A549 (cell line): ENCODE measurements around the gene GID4. TPM values are rescaled to one million over a fixed set of nuclear protein-coding genes. Genes with fewer than 3 reads are reported as not detected.

Experiments used
- ATAC-seq, 2 experiments: fragments of 200-7000 bp in 1 of 2; fragments of >200 bp in 1 of 2; cut with Nextera tagmentation in 1 of 2; cut with Tn5 transposase in 1 of 2; 3 replicates each; pipeline versions ENCODE4 v1.8.0 to v1.9.1; 2018 to 2020; ENCODE audit warnings: mild to moderate bottlenecking in 1 of 2, moderate library complexity in 1 of 2
- CTCF ChIA-PET: fragments of 300-600 bp; sonication (Branson Sonifier 250); formaldehyde crosslinking; extraction: SDS; loops from one replicate; lab custom pipeline; 2021; ENCODE audit warnings: antibody characterized with exemption, inconsistent platforms; lab: Yijun Ruan, JAX
- POLR2A ChIA-PET: fragments of 350-600 bp; formaldehyde crosslinking; extraction: SDS; loops from one replicate; lab custom pipeline; 2021; ENCODE audit warnings: antibody characterized with exemption, inconsistent platforms; lab: Yijun Ruan, JAX
- DNase-seq, 2 experiments: peaks; one replicate each; pipeline versions ENCODE4 v3.0.0 to v3.0.0-alpha.2; 2011 to 2016; ENCODE audit warnings: low read depth in 1 of 2, low spot score in 1 of 2
- FAIRE-seq: peaks from 2 replicates; lab custom pipeline; 2011; peaks lifted over from hg19 to GRCh38; lab: Jason Lieb, UNC
- H3K27ac ChIP-seq, 2 experiments: fragments of >200 bp; sonication (Bioruptor Twin); formaldehyde crosslinking; 3 replicates each; pipeline ENCODE4 v1.5.1; 2016 to 2017
- H3K4me1 ChIP-seq: fragments of >200 bp; sonication (Bioruptor Twin); formaldehyde crosslinking; 3 replicates; pipeline ENCODE4 v1.6.1; 2016
- H3K4me2 ChIP-seq: fragments of >200 bp; sonication (Bioruptor Twin); formaldehyde crosslinking; 3 replicates; pipeline ENCODE4 v1.6.1; 2016
- H3K4me3 ChIP-seq: fragments of >200 bp; sonication (Bioruptor Twin); formaldehyde crosslinking; 3 replicates; pipeline ENCODE4 v1.5.1; 2016
- H3K9me3 ChIP-seq: fragments of >200 bp; sonication (Bioruptor Twin); formaldehyde crosslinking; 3 replicates; pipeline ENCODE4 v1.6.1; 2016
- ATOH8 ChIP-seq: fragments of 250-450 bp; sonication (Bioruptor Pico); IDR thresholded peaks from 2 replicates; pipeline ENCODE4 v1.5.0; 2020; ENCODE audit warnings: low read depth, mild to moderate bottlenecking, moderate library complexity
- CBX8 ChIP-seq: fragments of 200-600 bp; sonication (generic); IDR thresholded peaks from 2 replicates; pipeline ENCODE4 v1.6.1; 2016
- CEBPB ChIP-seq, 2 experiments: fragments of >200 bp in 1 of 2; sonication (Bioruptor Twin) in 1 of 2; formaldehyde crosslinking in 1 of 2; IDR thresholded peaks; 2 replicates each; pipeline ENCODE4 v1.6.1; 2012 to 2016
- CHD4 ChIP-seq: fragments of 200-600 bp; sonication (generic); IDR thresholded peaks from 2 replicates; pipeline ENCODE4 v1.6.1; 2016; ENCODE audit warnings: antibody characterized with exemption, mild to moderate bottlenecking, borderline replicate concordance
- CTCF ChIP-seq: fragments of >200 bp; sonication (Bioruptor Twin); formaldehyde crosslinking; IDR thresholded peaks from 3 replicates; pipeline ENCODE4 v1.5.1; 2016
- EHF ChIP-seq: fragments of 250-450 bp; sonication (Bioruptor Pico); IDR thresholded peaks from 2 replicates; pipeline ENCODE4 v1.5.0; 2020; ENCODE audit warnings: mild to moderate bottlenecking
- FOSB ChIP-seq: fragments of 250-450 bp; sonication (Bioruptor Pico); IDR thresholded peaks from 2 replicates; pipeline ENCODE4 v1.5.0; 2020; ENCODE audit warnings: mild to moderate bottlenecking, moderate library complexity
- FOXS1 ChIP-seq: fragments of 250-450 bp; sonication (Bioruptor Pico); IDR thresholded peaks from 2 replicates; pipeline ENCODE4 v1.5.0; 2020; ENCODE audit warnings: mild to moderate bottlenecking, moderate library complexity
- JUN ChIP-seq, 2 experiments: fragments of >200 bp; sonication (Bioruptor Twin); formaldehyde crosslinking; IDR thresholded peaks; 2 replicates in 1 of 2; 3 replicates in 1 of 2; pipeline ENCODE4 v1.6.1; 2016 to 2017
- KDM1A ChIP-seq: fragments of 200-600 bp; sonication (generic); IDR thresholded peaks from 2 replicates; pipeline ENCODE4 v1.6.1; 2016; ENCODE audit warnings: low read depth, mild to moderate bottlenecking
- MAFK ChIP-seq: fragments of 450-650 bp; IDR thresholded peaks from 2 replicates; pipeline ENCODE4 v1.6.1; 2014; ENCODE audit not compliant: partially characterized antibody
- MAX ChIP-seq: IDR thresholded peaks from 2 replicates; pipeline ENCODE4 v1.6.1; 2012
- RARB ChIP-seq: fragments of 250-450 bp; sonication (Bioruptor Pico); IDR thresholded peaks from 2 replicates; pipeline ENCODE4 v1.8.0; 2021; ENCODE audit warnings: mild to moderate bottlenecking, moderate library complexity
- RFX5 ChIP-seq: fragments of 450-650 bp; IDR thresholded peaks from 2 replicates; pipeline ENCODE4 v1.7.1; 2014; ENCODE audit warnings: antibody characterized with exemption, mild to moderate bottlenecking, moderate library complexity
- RNF2 ChIP-seq: fragments of 200-600 bp; sonication (generic); IDR thresholded peaks from 2 replicates; pipeline ENCODE4 v1.6.1; 2016; ENCODE audit warnings: low read depth, mild to moderate bottlenecking, antibody characterized with exemption, moderate library complexity, borderline replicate concordance
- SMC3 ChIP-seq: fragments of >200 bp; sonication (Bioruptor Twin); formaldehyde crosslinking; IDR thresholded peaks from 3 replicates; pipeline ENCODE4 v1.6.1; 2018; ENCODE audit warnings: inconsistent platforms
- TFCP2L1 ChIP-seq: fragments of 250-450 bp; sonication (Bioruptor Pico); IDR thresholded peaks from 2 replicates; pipeline ENCODE4 v1.5.0; 2021; ENCODE audit warnings: mild to moderate bottlenecking
- USF2 ChIP-seq: fragments of 450-650 bp; IDR thresholded peaks from 2 replicates; pipeline ENCODE4 v1.6.1; 2014; ENCODE audit warnings: antibody characterized with exemption
- ZSCAN20 ChIP-seq: fragments of 250-450 bp; sonication (Bioruptor Pico); IDR thresholded peaks from 2 replicates; pipeline ENCODE4 v1.8.0; 2022; ENCODE audit warnings: mild to moderate bottlenecking, moderate library complexity
- WGBS: methylation state at CpG from one replicate; pipeline ENCODE4 v1.1.6; 2017; ENCODE audit errors: missing lambda C conversion rate; 5-methylcytosine and 5-hydroxymethylcytosine counted together
- polyA plus RNA-seq, 4 experiments: library from polyadenylated mRNA; depleted of rRNA in 3 of 4; stranded (reverse); fragments of >200 nt; fragmentation: RNase III in 1 of 4; extraction: RNeasy Plus Mini Kit Qiagen cat#74134 plus additional on column Dnase treatment in 1 of 4; gene quantifications; 2 replicates in 3 of 4; 3 replicates in 1 of 4; pipeline ENCODE4 v1.2.3, GENCODE V29; 2011 to 2017

The GID4 gene
- polyA plus RNA-seq, 2 of the 4 experiments (the other 2 are of a cell fraction) = 11.2 to 11.5 TPM

- POLR2A ChIA-PET = no interaction called here
- H3K4me2 ChIP-seq = no peak overlapping the region
- TF ChIP-seq ZSCAN20 (CRISPR knock-in tag) = no peak
- TF ChIP-seq RNF2 = no peak
- peak; percentile 31 for TF ChIP-seq MAFK
- TF ChIP-seq, all 56 proteins: peak for 1
- Histone ChIP-seq H3K4me3 (no peak overlapping the region), H3K4me1 (peaks cover 6% of the 10 kb centered on the region; the same call in 1 of the 3 replicates), H3K27ac (no peak overlapping the region), H3K9me3 (no peaks in the 10 kb centered on the region)
- DNase-seq = no peak
- 77% methylated on average over 6 of the region's 6 CpGs for WGBS
- CTCF ChIA-PET = interaction anchor here (0.9 kb wide), 1 partner anchor 8 kb away, joined by 3 read pairs; no protein-coding TSS in a partner anchor
- no peak; a peak in 1 of 6 replicates for ATAC-seq
- FAIRE-seq = peak; percentile 67
Measured at GRCh38 chr17:18074566-18075272, 35.5 kb downstream of the GID4 start.

- Histone ChIP-seq H3K27ac (no peak overlapping the region), H3K4me3 (no peak overlapping the region), H3K4me2 (no peak overlapping the region), H3K9me3 (no peaks in the 10 kb centered on the region), H3K4me1 (peaks cover 6% of the 10 kb centered on the region; the same call in 1 of the 3 replicates)
- WGBS = 74% methylated on average over 7 of the region's 7 CpGs
- ATAC-seq (peak in 1 of 2 experiments; percentile 33; a peak in 2 of 6 replicates), DNase-seq (no peak), FAIRE-seq (no peak)
- CTCF ChIA-PET = interaction anchor here (1.0 to 2.1 kb wide), 3 partner anchors 10 to 158 kb away, joined by 3 to 6 read pairs (median 3); no protein-coding TSS in a partner anchor
- POLR2A ChIA-PET = no interaction called here
- TF ChIP-seq RFX5 (no peak), CEBPB (IDR thresholded peaks at IDR 0.05) (no peak)
Measured at GRCh38 chr17:18076936-18077335, 37.7 kb downstream of the GID4 start.

- WGBS = 78% methylated on average over 4 of the region's 4 CpGs
Measured at GRCh38 chr17:18079543-18079942, 40.3 kb downstream of the GID4 start.

More at GRCh38 chr17:18079543-18079942, 40.3 kb downstream of the GID4 start:
- no peak for DNase-seq
- TF ChIP-seq EHF (CRISPR knock-in tag) (no peak), RFX5 (no peak), FOXS1 (no peak), CTCF (no peak), USF2 (no peak), KDM1A (no peak), SMC3 (no peak), ATOH8 (CRISPR knock-in tag) (no peak), JUN (IDR thresholded peaks at IDR 0.05) (no peak), MAX (no peak), TFCP2L1 (CRISPR knock-in tag) (no peak), CHD4 (no peak), RARB (CRISPR knock-in tag) (no peak), CBX8 (no peak), FOSB (CRISPR knock-in tag) (no peak)
- Histone ChIP-seq H3K4me3 (no peak overlapping the region), H3K9me3 (no peaks in the 10 kb centered on the region), H3K4me1 (peaks cover 6% of the 10 kb centered on the region; the same call in 1 of the 3 replicates), H3K4me2 (no peak overlapping the region), H3K27ac (no peak overlapping the region)
- no peak for ATAC-seq
- FAIRE-seq = no peak
- ChIA-PET POLR2A (no interaction called here), CTCF (interaction anchor here (1.2 kb wide), 1 partner anchor 8 kb away, joined by 5 read pairs; the partner anchor contains the start of gene DRG2)
